H1 (cell line): ENCODE results near the gene MPHOSPH8.
A peak's percentile ranks its signal among the peaks of the same experiment; 100 is the strongest.

Source experiments
- BRCA1 ChIP-seq: IDR thresholded peaks from 2 replicates; pipeline ENCODE4 v1.6.1; 2012; ENCODE audit warnings: low read depth, low read length, improper control_type of control experiment
- CHD2 ChIP-seq: IDR thresholded peaks from 2 replicates; pipeline ENCODE4 v1.6.1; 2012; ENCODE audit warnings: low read length, improper control_type of control experiment
- CTCF ChIP-seq, 3 experiments: IDR thresholded peaks; 1 replicate in 2 of 3; 2 replicates in 1 of 3; pipeline versions ENCODE4 v1.5.1 to v1.6.1; 2011; ENCODE audit warnings: low read length in 3 of 3, mild to moderate bottlenecking in 3 of 3, inconsistent platforms in 2 of 3, low read depth in 1 of 3, moderate library complexity in 1 of 3; ENCODE audit not compliant: insufficient read depth in 1 of 3; ENCODE audit errors: control extremely low read depth in 1 of 3
- EP300 ChIP-seq, 2 experiments: IDR thresholded peaks; 1 replicate in 1 of 2; 2 replicates in 1 of 2; pipeline ENCODE4 v1.6.1; 2011 to 2012; ENCODE audit warnings: low read depth in 2 of 2, low read length in 2 of 2, mild to moderate bottlenecking in 2 of 2, borderline replicate concordance in 1 of 2, inconsistent platforms in 1 of 2, moderate library complexity in 1 of 2
- EZH2 ChIP-seq: fragments of 200-600 bp; sonication (generic); IDR thresholded peaks from 2 replicates; pipeline ENCODE4 v1.7.1; 2012; ENCODE audit warnings: low read depth, mild to moderate bottlenecking, moderate library complexity, low read length, inconsistent platforms; ENCODE audit not compliant: severe bottlenecking
- GABPA ChIP-seq: IDR thresholded peaks from 2 replicates; pipeline ENCODE4 v1.6.1; 2011; ENCODE audit warnings: mild to moderate bottlenecking, low read length, moderate library complexity, borderline replicate concordance; ENCODE audit not compliant: insufficient read depth
- JUND ChIP-seq: IDR thresholded peaks from 2 replicates; pipeline ENCODE4 v1.6.1; 2011; ENCODE audit warnings: mild to moderate bottlenecking, improper control_type of control experiment, low read length
- POLR2A ChIP-seq, 2 experiments: IDR thresholded peaks; 1 replicate in 1 of 2; 2 replicates in 1 of 2; pipeline ENCODE4 v1.6.1; 2011; ENCODE audit warnings: low read depth in 2 of 2, low read length in 2 of 2, mild to moderate bottlenecking in 2 of 2; ENCODE audit errors: control extremely low read depth in 1 of 2
- RFX5 ChIP-seq: IDR thresholded peaks from 2 replicates; pipeline ENCODE4 v1.6.1; 2011; ENCODE audit warnings: low read depth, low read length, improper control_type of control experiment, borderline replicate concordance
- SIN3A ChIP-seq, 2 experiments: IDR thresholded peaks in 1 of 2; conservative IDR thresholded peaks in 1 of 2; 2 replicates each; pipeline ENCODE4 v1.6.1; 2011 to 2012; ENCODE audit warnings: low read length in 2 of 2, improper control_type of control experiment in 1 of 2, low read depth in 1 of 2, mild to moderate bottlenecking in 1 of 2
- TBP ChIP-seq: IDR thresholded peaks from 2 replicates; pipeline ENCODE4 v1.6.1; 2011; ENCODE audit warnings: low read depth, low read length, improper control_type of control experiment
- ZNF274 ChIP-seq: IDR thresholded peaks from 2 replicates; pipeline ENCODE4 v1.7.0; 2012; ENCODE audit warnings: low read length, borderline replicate concordance; ENCODE audit errors: extremely low read depth

GRCh38 chr13:19601749-19602725, 31.4 kb upstream of the MPHOSPH8 start:
- TF ChIP-seq CTCF (IDR thresholded peaks at IDR 0.05; ENCODE audit: control extremely low read depth in 1 of 3, insufficient read depth in 1 of 3, low read depth in 1 of 3, low read length in 3 of 3) (peak; percentile 23 to 36 (median 29)), CHD2 (no peak), EP300 (IDR thresholded peaks at IDR 0.05; ENCODE audit: borderline replicate concordance in 1 of 2, low read depth in 2 of 2, low read length in 2 of 2) (no peak), EZH2 (no peak), TBP (peak; percentile 49; the same call in 1 of the 2 replicates), SIN3A (conservative IDR thresholded peaks at IDR 0.05 in 1 of 2, IDR thresholded peaks at IDR 0.05 in 1 of 2; ENCODE audit: low read depth in 1 of 2, low read length in 2 of 2) (no peak), GABPA (peak; percentile 75; the same call in 1 of the 2 replicates), RFX5 (no peak), JUND (no peak), POLR2A (IDR thresholded peaks at IDR 0.05; ENCODE audit: control extremely low read depth in 1 of 2, low read depth in 2 of 2, low read length in 2 of 2) (peak; percentile 18 to 43; a peak in 2 of 3 replicates), ZNF274 (no peak), BRCA1 (no peak)
